ENCODE measurements around the gene ITIH3.
"Not testable (repeated sequence)": the region's sequence is repeated elsewhere in the genome, so short reads cannot be mapped to it uniquely, and the experiment has no call there.

The ITIH3 gene, protein sequence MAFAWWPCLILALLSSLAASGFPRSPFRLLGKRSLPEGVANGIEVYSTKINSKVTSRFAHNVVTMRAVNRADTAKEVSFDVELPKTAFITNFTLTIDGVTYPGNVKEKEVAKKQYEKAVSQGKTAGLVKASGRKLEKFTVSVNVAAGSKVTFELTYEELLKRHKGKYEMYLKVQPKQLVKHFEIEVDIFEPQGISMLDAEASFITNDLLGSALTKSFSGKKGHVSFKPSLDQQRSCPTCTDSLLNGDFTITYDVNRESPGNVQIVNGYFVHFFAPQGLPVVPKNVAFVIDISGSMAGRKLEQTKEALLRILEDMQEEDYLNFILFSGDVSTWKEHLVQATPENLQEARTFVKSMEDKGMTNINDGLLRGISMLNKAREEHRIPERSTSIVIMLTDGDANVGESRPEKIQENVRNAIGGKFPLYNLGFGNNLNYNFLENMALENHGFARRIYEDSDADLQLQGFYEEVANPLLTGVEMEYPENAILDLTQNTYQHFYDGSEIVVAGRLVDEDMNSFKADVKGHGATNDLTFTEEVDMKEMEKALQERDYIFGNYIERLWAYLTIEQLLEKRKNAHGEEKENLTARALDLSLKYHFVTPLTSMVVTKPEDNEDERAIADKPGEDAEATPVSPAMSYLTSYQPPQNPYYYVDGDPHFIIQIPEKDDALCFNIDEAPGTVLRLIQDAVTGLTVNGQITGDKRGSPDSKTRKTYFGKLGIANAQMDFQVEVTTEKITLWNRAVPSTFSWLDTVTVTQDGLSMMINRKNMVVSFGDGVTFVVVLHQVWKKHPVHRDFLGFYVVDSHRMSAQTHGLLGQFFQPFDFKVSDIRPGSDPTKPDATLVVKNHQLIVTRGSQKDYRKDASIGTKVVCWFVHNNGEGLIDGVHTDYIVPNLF

DNA sequence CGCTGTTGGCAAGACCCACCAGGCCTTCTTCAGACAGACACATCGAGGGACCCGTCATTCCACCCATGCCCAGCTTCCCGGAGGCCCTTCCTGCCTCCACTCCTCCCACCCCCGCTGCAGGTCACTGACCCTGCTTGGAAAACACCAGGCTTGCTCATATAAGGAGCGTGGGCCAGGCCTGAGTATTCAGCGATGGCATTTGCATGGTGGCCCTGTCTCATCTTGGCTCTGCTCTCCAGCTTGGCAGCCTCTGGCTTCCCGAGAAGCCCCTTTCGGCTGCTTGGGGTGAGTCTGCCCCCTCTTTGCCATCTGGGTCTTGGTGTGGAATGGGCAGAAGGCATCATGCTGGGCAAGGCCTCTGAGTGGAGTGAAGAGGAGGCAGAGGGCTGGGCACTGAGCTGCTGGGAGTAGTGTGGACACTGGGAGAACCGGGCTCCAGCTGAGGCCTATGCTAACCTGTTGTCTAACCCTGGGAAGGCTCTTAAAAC is at the start of gene ITIH3:
Gene ITIH3 (plus strand): TSS at position 185 of the 488 bp plus-strand sequence. CDS start 8 bp downstream, at position 193.
- no peak for DNase-seq

GRCh38 chr3:52752045-52752660 is 42.4 kb upstream of the ITIH3 start:
- DNase-seq, result peak; percentile 83

DNA sequence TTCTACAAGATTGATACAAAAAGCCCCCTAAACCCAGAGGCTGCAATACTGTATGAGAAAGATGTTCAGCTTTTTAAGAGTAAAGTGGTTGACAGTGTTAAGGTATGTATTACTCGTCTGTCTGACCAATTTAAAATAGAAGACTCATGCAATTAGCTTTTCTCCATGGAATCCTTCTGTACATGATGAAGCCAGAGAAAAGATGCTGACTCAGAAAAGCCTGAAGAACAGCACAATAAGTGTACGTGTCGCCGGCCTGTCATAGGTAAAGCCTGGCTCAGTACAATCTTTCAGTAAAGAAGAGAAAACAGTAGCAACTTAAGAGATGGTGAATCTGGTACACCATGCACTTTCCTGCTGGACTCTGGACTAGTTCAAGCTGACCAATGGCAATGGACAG is 40.2 kb upstream of the ITIH3 start:
- DNase-seq, result no peak

DNA sequence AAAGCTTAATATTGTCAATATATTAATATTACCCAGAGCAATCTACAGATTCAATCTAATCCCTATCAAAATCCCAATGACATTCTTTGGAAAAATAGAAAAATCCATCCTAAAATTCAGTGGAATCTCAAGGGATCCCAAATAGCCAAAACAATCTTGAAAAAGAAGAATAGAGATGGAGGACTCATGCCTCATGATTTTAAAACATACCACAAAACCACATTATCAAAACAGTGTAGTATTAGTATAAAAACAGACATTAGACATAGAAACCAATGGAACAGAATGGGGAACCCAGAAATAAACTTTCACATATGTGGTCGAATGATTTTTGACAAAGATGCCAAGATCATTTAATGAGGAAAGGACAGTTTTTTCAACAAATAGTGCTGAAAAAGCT is 38.5 kb upstream of the ITIH3 start:
- no peak for DNase-seq

DNA sequence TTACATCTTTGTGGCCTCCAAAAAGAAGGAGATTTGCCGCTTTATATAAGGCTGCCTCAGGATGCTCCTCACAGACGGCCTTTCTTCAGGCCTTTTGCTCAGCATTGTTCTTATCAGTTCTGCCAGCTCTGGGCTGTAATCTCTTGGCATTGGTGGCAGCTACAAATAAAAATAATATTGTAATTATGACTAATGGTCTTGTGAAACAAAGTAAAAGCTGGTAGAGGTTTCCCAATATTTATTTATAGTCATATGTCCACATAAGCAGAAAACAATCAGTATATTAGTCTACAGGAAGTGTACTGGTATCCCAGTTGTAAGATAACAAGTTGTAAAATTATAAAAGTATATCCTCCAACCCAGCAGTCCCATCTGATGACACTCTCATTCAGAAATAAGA is 31.1 kb upstream of the ITIH3 start:
- DNase-seq, result peak; percentile 64

- no peak for DNase-seq
Measured at GRCh38 chr3:52769786-52770455, 24.7 kb upstream of the ITIH3 start.

GRCh38 chr3:52770496-52771333 is 23.9 kb upstream of the ITIH3 start, which contains the start of gene NEK4:
TSS of gene NEK4 (minus strand) at chr3:52770940. CDS start at chr3:52770746, 194 bp downstream.
- DNase-seq, result peak; percentile 98

DNA sequence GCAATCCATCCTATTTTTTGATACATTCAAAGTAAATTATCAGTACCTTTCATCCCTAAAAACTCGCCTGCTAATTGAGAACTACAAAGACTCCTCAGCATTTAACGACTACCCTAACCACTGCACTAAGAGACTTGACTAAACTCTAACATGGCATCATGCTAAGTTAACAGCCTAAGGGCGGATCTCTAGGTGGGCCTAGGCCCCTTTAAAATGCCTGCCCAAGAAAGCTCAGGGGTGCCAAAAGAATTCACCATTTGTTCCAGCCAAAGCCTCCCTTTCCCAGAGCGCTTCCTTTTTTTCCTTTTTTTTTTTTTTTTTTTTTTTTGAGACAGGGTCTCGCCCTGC is 23.3 kb upstream of the ITIH3 start:
- DNase-seq, result no peak

GRCh38 chr3:52771702-52772101 is 22.9 kb upstream of the ITIH3 start:
- DNase-seq, result no peak

- DNase-seq, result no peak
Measured at GRCh38 chr3:52773361-52774065, 21.1 kb upstream of the ITIH3 start.

- no peak for DNase-seq
Measured at GRCh38 chr3:52774066-52774713, 20.4 kb upstream of the ITIH3 start.

DNA sequence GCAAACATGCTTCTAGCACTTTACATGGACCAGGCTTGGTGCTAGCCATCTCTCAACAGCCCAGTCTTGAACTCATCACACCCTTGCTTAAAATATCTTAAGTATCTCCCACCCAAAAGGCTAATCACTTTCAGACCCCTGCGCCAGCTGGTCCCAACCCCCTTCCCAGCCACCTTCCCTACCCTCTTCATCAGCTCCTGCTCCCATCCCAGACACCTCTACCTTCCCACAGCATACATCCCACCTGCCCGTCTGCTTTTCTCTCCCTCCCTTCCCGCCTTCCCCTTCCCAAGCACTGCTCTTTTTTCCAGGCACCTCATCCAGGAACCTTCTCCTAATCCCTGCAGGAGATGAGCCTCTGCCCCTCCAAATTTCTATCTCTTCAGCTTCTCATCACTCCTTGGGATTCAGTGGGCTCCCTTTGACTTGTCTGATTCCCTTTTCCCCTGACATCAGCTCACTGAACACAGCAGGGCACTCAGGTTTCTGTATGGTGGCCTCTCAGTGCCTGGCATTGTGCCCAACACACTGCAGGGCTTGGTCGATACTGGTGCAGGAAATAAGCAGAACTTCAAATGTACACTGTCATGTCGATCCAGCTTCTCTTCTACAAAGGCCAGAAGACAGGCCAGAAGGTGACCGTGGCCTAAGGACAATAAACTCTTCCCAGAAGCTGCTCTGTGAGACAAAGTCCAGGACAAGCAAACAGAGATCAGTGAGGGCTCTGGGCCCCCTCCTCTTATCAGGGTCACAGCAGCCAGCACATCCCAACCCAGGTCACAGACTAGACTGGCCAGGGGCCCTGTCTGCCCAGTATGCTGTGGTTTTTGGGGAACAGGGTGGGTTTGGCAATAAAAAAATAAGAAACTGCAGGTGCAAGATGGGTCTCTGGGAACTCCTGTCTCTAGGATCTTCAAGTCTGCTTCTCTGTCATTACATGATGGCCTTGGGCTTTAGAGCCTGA is 19.4 kb upstream of the ITIH3 start:
- peak; percentile 45 for DNase-seq

DNA sequence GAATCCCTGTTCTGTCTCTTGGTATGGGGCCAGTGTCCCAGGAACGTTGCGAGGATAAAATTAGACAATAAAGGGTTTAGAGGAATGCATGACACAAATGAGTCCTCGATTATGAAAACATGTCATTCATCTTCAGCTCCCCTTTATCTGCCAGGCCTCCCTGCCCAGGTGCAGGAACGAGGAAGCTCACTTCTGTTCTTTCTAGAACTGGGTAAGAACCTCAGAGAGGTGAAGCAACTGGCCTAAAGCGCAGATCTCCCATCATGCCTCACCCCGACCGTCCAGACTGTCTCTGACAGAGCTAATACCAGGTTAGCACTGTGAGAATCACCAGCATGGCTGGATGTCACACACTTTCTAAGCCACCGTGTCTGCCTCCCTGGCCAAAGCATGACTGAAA is 18.7 kb upstream of the ITIH3 start:
- no peak for DNase-seq

- not testable (repeated sequence) for DNase-seq
Measured at GRCh38 chr3:52776486-52776885, 18.1 kb upstream of the ITIH3 start.

DNA sequence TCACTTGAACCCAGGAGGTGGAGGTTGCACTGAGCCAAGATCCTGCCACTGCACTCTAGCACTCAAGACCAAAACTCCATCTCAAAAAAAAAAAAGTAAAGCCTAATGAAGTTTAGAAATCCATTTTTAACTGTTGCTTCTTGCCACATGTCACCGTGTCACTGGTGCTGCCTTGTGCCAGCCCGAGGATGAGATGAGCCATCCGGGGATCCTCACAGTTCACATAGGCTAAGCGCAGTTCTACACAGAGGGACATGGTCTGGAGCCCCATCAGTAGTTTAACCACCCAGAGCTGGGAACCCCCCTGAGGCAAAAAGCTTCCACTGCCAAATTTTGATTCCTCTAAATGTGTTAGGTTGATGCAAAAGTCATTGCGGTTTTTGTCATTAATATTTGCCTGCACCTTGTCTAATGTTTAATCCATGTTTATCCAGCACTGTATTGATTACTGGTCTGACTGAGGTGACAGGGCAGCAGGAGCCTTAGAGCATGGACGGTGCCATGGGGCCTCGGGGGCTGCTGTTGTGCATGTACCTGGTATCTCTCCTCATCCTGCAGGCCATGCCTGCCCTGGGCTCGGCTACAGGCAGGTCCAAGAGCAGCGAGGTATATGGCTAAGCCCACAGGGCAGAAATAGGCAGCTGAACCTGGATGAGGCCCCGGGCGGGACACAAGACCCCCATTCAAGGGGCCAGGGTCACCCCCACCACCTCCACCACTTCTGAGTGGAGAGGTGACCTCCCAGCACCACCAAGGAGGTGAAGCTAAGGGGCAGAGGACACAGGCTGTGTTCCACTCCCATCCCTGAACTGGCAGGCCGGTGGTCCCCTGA is 17.3 kb upstream of the ITIH3 start, which contains the start of gene ITIH1:
Gene ITIH1 (plus strand): TSS at position 473 of the 832 bp plus-strand sequence. CDS start 17 bp downstream, at position 490.
- DNase-seq, result no peak

- peak; percentile 45 for DNase-seq
Measured at GRCh38 chr3:52777959-52778805, 16.4 kb upstream of the ITIH3 start.

Data from suppressor macrophage treated with lipopolysaccharide for 4 hours (primary cell).